ENCODE measurements around the gene DFFB.

GRCh38 chr1:3868464-3869006, 11.3 kb downstream of the DFFB start:
- TF ChIP-seq CTCF (IDR thresholded peaks at IDR 0.05) (no peak), EZH2 (IDR thresholded peaks at IDR 0.05) (no peak)

Data from neural progenitor cell (in vitro differentiated cells).